ENCODE data around the gene SMARCA4. TPM values are rescaled to one million over a fixed set of nuclear protein-coding genes. Genes with fewer than 3 reads are reported as not detected.
A peak's percentile ranks its signal among the peaks of the same experiment; 100 is the strongest.
"Not testable (repeated sequence)": the region's sequence is repeated elsewhere in the genome, so short reads cannot be mapped to it uniquely, and the experiment has no call there.

Gene SMARCA4
- total RNA-seq, 1 experiment from 2014 or later, result 120 TPM

- Histone ChIP-seq H3K36me3 (peaks cover 34% of the 10 kb centered on the region), H3K4me1 (peaks cover 6% of the 10 kb centered on the region; the same call in 1 of the 2 replicates)
- no peak for DNase-seq
Observed at GRCh38 chr19:11090997-11091702, 130.3 kb downstream of the SMARCA4 start.

GRCh38 chr19:11091703-11092153 is 130.9 kb downstream of the SMARCA4 start:
- no peak for DNase-seq
- Histone ChIP-seq H3K4me3 (no peak overlapping the region), H3K27me3 (no peaks in the 10 kb centered on the region), H3K36me3 (peaks cover 40% of the 10 kb centered on the region), H3K27ac (no peak overlapping the region), H3K9me3 (replicated peaks) (no peaks in the 10 kb centered on the region), H3K4me1 (peaks cover 6% of the 10 kb centered on the region; the same call in 1 of the 2 replicates)

More at GRCh38 chr19:11090997-11091702, 130.3 kb downstream of the SMARCA4 start:
- no peaks in the 10 kb centered on the region for H3K27me3 ChIP-seq
- peak overlapping the region; percentile 83 for H3K27ac ChIP-seq
- no peaks in the 10 kb centered on the region for H3K9me3 ChIP-seq (replicated peaks)
- peak overlapping the region; percentile 84 for H3K4me3 ChIP-seq

GRCh38 chr19:11092181-11092538 is 131.3 kb downstream of the SMARCA4 start:
- Histone ChIP-seq H3K36me3 (peaks cover 43% of the 10 kb centered on the region), H3K4me1 (peaks cover 6% of the 10 kb centered on the region; the same call in 1 of the 2 replicates)

GRCh38 chr19:11093689-11094238 is 132.9 kb downstream of the SMARCA4 start:
- Histone ChIP-seq H3K4me3 (no peak overlapping the region), H3K4me1 (peaks cover 6% of the 10 kb centered on the region; the same call in 1 of the 2 replicates), H3K27me3 (no peaks in the 10 kb centered on the region), H3K36me3 (peaks cover 50% of the 10 kb centered on the region), H3K27ac (no peak overlapping the region), H3K9me3 (replicated peaks) (no peaks in the 10 kb centered on the region)
- no peak for DNase-seq

More at GRCh38 chr19:11092181-11092538, 131.3 kb downstream of the SMARCA4 start:
- Histone ChIP-seq H3K4me3 (no peak overlapping the region), H3K27ac (no peak overlapping the region), H3K9me3 (replicated peaks) (no peaks in the 10 kb centered on the region), H3K27me3 (no peaks in the 10 kb centered on the region)
- DNase-seq, result no peak

- Histone ChIP-seq H3K9me3 (replicated peaks) (no peaks in the 10 kb centered on the region), H3K36me3 (peaks cover 58% of the 10 kb centered on the region), H3K4me1 (peaks cover 6% of the 10 kb centered on the region; the same call in 1 of the 2 replicates), H3K27me3 (no peaks in the 10 kb centered on the region), H3K27ac (no peak overlapping the region), H3K4me3 (no peak overlapping the region)
- no peak for DNase-seq
Observed at GRCh38 chr19:11094520-11094894, 133.7 kb downstream of the SMARCA4 start.

- peaks cover 6% of the 10 kb centered on the region; the same call in 1 of the 2 replicates for H3K4me1 ChIP-seq
- DNase-seq, result no peak
- peaks cover 66% of the 10 kb centered on the region for H3K36me3 ChIP-seq
Observed at GRCh38 chr19:11096210-11096841, 135.5 kb downstream of the SMARCA4 start.

GRCh38 chr19:11097367-11097766 is 136.5 kb downstream of the SMARCA4 start:
- not testable (repeated sequence) for H3K27ac ChIP-seq; H3K27me3 ChIP-seq; H3K4me1 ChIP-seq; H3K9me3 ChIP-seq (replicated peaks); H3K4me3 ChIP-seq; DNase-seq
- H3K36me3 ChIP-seq, result peaks cover 67% of the 10 kb centered on the region

More at GRCh38 chr19:11096210-11096841, 135.5 kb downstream of the SMARCA4 start:
- Histone ChIP-seq H3K4me3 (no peak overlapping the region), H3K27me3 (no peaks in the 10 kb centered on the region), H3K27ac (no peak overlapping the region), H3K9me3 (replicated peaks) (no peaks in the 10 kb centered on the region)

- no peak overlapping the region for H3K27ac ChIP-seq
Observed at GRCh38 chr19:11098327-11098726, 137.5 kb downstream of the SMARCA4 start.

GRCh38 chr19:11098861-11099260 is 138.0 kb downstream of the SMARCA4 start:
- no peaks in the 10 kb centered on the region for H3K27me3 ChIP-seq
- no peaks in the 10 kb centered on the region for H3K9me3 ChIP-seq (replicated peaks)
- peaks cover 79% of the 10 kb centered on the region for H3K36me3 ChIP-seq
- H3K4me3 ChIP-seq, result no peak overlapping the region
- H3K27ac ChIP-seq, result no peak overlapping the region
- H3K4me1 ChIP-seq, result peaks cover 2% of the 10 kb centered on the region; the same call in 1 of the 2 replicates
- no peak for DNase-seq

More at GRCh38 chr19:11098327-11098726, 137.5 kb downstream of the SMARCA4 start:
- Histone ChIP-seq H3K4me1 (peaks cover 2% of the 10 kb centered on the region; the same call in 1 of the 2 replicates), H3K4me3 (no peak overlapping the region), H3K9me3 (replicated peaks) (no peaks in the 10 kb centered on the region), H3K27me3 (no peaks in the 10 kb centered on the region), H3K36me3 (peaks cover 74% of the 10 kb centered on the region)
- no peak for DNase-seq

GRCh38 chr19:11100049-11100448 is 139.2 kb downstream of the SMARCA4 start:
- no peak for DNase-seq
- no peaks in the 10 kb centered on the region for H3K27me3 ChIP-seq
- H3K4me3 ChIP-seq, result no peak overlapping the region
- H3K36me3 ChIP-seq, result peaks cover 84% of the 10 kb centered on the region
- H3K27ac ChIP-seq, result no peak overlapping the region
- H3K9me3 ChIP-seq (replicated peaks), result no peaks in the 10 kb centered on the region
- peaks cover 2% of the 10 kb centered on the region; the same call in 1 of the 2 replicates for H3K4me1 ChIP-seq

- Histone ChIP-seq H3K9me3 (replicated peaks) (no peaks in the 10 kb centered on the region), H3K4me3 (no peak overlapping the region), H3K4me1 (no peaks in the 10 kb centered on the region; the same call in 1 of the 2 replicates), H3K36me3 (peaks cover 85% of the 10 kb centered on the region), H3K27me3 (no peaks in the 10 kb centered on the region), H3K27ac (no peak overlapping the region)
- no peak for DNase-seq
Observed at GRCh38 chr19:11101057-11101456, 140.2 kb downstream of the SMARCA4 start.

GRCh38 chr19:11102944-11103343 is 142.1 kb downstream of the SMARCA4 start:
- Histone ChIP-seq H3K4me3 (no peak overlapping the region), H3K36me3 (peaks cover 88% of the 10 kb centered on the region), H3K9me3 (replicated peaks) (no peaks in the 10 kb centered on the region), H3K4me1 (no peaks in the 10 kb centered on the region), H3K27me3 (no peaks in the 10 kb centered on the region), H3K27ac (no peak overlapping the region)
- no peak for DNase-seq

GRCh38 chr19:11103667-11104066 is 142.8 kb downstream of the SMARCA4 start:
- H3K4me1 ChIP-seq; H3K27me3 ChIP-seq; H3K9me3 ChIP-seq (replicated peaks); H3K27ac ChIP-seq; H3K4me3 ChIP-seq; DNase-seq: not testable (repeated sequence)
- H3K36me3 ChIP-seq, result peaks cover 95% of the 10 kb centered on the region

GRCh38 chr19:11105014-11105636 is 144.3 kb downstream of the SMARCA4 start:
- H3K27ac ChIP-seq, result no peak overlapping the region
- peaks cover 95% of the 10 kb centered on the region for H3K36me3 ChIP-seq
- no peak for DNase-seq
- no peaks in the 10 kb centered on the region for H3K27me3 ChIP-seq
- no peaks in the 10 kb centered on the region for H3K9me3 ChIP-seq (replicated peaks)
- no peaks in the 10 kb centered on the region for H3K4me1 ChIP-seq
- no peak overlapping the region for H3K4me3 ChIP-seq

GRCh38 chr19:11106477-11106876 is 145.6 kb downstream of the SMARCA4 start:
- no peak overlapping the region for H3K27ac ChIP-seq
- no peak for DNase-seq
- no peak overlapping the region for H3K4me3 ChIP-seq
- H3K27me3 ChIP-seq, result no peaks in the 10 kb centered on the region
- no peaks in the 10 kb centered on the region for H3K9me3 ChIP-seq (replicated peaks)
- H3K4me1 ChIP-seq, result no peaks in the 10 kb centered on the region
- peaks cover 99% of the 10 kb centered on the region for H3K36me3 ChIP-seq

Data from SJCRH30 (cell line).